Measurements from ENCODE around the gene PHACTR2. TPM values are rescaled to one million over a fixed set of nuclear protein-coding genes. Genes with fewer than 3 reads are reported as not detected.

PHACTR2 gene
- total and polyA plus RNA-seq, 3 donors from 2014 or later: 18.3 to 121 (median 102) TPM

DNA sequence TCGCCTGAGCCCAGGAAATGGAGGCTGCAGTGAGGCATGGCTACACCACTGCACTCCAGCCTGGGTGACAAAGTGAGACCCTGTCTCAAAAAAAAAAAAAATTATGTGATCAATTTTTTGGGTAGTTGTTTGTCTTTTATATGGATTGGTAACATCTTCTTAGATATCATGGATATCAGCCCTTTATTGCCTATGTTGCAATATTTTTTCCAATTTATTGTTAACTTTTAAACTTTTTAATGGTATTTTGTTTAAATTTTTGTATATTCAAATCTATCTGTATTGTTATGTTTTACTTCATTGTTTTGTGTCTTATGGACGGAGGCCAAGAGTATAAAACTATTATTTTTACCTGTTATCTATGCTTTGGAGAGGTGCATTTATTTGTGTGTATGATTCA, 133.0 kb downstream of the PHACTR2 start:
- H3K4me1 ChIP-seq: peaks cover 6% of the 10 kb centered on the region
- WGBS, 2 donors: 93 to 96% methylated on average over 2 of the region's 2 CpGs
- TF ChIP-seq, protein P1, sequence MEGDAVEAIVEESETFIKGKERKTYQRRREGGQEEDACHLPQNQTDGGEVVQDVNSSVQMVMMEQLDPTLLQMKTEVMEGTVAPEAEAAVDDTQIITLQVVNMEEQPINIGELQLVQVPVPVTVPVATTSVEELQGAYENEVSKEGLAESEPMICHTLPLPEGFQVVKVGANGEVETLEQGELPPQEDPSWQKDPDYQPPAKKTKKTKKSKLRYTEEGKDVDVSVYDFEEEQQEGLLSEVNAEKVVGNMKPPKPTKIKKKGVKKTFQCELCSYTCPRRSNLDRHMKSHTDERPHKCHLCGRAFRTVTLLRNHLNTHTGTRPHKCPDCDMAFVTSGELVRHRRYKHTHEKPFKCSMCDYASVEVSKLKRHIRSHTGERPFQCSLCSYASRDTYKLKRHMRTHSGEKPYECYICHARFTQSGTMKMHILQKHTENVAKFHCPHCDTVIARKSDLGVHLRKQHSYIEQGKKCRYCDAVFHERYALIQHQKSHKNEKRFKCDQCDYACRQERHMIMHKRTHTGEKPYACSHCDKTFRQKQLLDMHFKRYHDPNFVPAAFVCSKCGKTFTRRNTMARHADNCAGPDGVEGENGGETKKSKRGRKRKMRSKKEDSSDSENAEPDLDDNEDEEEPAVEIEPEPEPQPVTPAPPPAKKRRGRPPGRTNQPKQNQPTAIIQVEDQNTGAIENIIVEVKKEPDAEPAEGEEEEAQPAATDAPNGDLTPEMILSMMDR (IDR thresholded peaks at IDR 0.05): no peak
- no peak for TF ChIP-seq POLR2A (IDR thresholded peaks at IDR 0.05)

DNA sequence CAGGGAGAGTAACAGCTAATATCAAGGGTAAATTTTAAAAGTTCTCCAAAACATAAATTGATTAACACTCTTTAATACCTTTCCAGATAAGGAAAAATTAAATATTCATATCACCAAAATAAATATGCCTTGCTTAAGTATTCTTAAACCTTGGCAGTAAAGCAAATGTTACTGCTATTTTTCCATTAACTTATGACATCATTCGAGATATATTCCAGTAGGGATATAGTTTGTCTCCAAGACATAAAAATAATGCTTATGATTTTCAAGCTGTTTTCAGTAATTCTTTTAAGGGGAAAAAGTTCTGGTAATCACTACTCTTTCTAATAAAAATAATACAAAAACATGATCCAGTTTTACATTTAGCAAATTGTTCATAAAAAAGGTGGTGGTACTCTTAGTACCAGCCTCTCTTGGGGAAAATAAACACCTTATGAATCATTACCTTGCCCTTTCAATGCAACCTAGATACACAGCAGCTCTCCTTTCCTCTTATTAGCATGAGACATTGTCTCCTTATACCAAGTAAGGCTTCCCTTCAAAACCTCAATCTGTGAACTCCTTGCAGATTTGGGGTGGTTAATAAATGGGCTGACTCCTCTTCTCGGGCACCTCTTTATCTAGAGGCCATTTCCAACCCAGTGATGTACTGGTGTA, 133.9 kb downstream of the PHACTR2 start:
- intact Hi-C loops (cut with DNase I; ENCODE audit: low total_unique reads): no loop called here
- no peaks in the 10 kb centered on the region for H3K27me3 ChIP-seq
- H3K36me3 ChIP-seq (ENCODE audit: low read depth, missing control alignments): no peaks in the 10 kb centered on the region
- H3K4me3 ChIP-seq: no peak overlapping the region
- no peak for DNase-seq
- TF ChIP-seq POLR2A (IDR thresholded peaks at IDR 0.05): no peak
- TF ChIP-seq, protein P1 (IDR thresholded peaks at IDR 0.05): no peak
- H3K27ac ChIP-seq: no peak overlapping the region
- H3K9me3 ChIP-seq: no peaks in the 10 kb centered on the region
- 80 to 87% methylated on average over 2 of the region's 2 CpGs for WGBS, 2 donors
- peaks cover 3% of the 10 kb centered on the region for H3K4me1 ChIP-seq

More for the DNA sequence above, 133.0 kb downstream of the PHACTR2 start:
- Histone ChIP-seq H3K4me3 (no peak overlapping the region), H3K36me3 (ENCODE audit: low read depth, missing control alignments) (no peaks in the 10 kb centered on the region), H3K9me3 (no peaks in the 10 kb centered on the region), H3K27me3 (no peaks in the 10 kb centered on the region), H3K27ac (no peak overlapping the region)
- intact Hi-C loops (cut with DNase I; ENCODE audit: low total_unique reads): no loop called here
- DNase-seq: no peak

DNA sequence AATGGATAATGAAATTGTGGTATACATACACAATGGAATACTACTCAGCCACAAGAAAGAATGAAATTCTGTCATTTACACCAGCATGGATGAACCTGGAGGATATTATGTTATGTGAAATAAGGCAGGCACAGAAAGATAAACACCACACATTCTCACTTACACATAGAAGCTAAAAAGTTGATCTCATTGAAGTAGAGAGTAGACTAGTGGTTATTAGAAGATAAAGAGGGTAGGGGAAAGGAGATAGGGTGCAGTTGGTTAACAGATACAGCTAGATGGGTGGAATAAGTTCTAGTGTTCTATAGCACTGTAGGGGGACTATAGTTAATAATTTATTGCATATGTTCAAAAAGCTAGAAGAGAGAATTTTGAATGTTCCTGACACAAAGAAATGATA, 139.9 kb downstream of the PHACTR2 start:
- no peak for TF ChIP-seq POLR2A (IDR thresholded peaks at IDR 0.05)
- TF ChIP-seq, protein P1 (IDR thresholded peaks at IDR 0.05): no peak
- no peak for DNase-seq
- intact Hi-C loops (cut with DNase I; ENCODE audit: low total_unique reads): no loop called here
- H3K9me3 ChIP-seq: no peaks in the 10 kb centered on the region
- H3K27me3 ChIP-seq: no peaks in the 10 kb centered on the region
- H3K27ac ChIP-seq: no peak overlapping the region
- H3K36me3 ChIP-seq (ENCODE audit: low read depth, missing control alignments): no peaks in the 10 kb centered on the region
- no peak overlapping the region for H3K4me3 ChIP-seq
- peaks cover 3% of the 10 kb centered on the region for H3K4me1 ChIP-seq

DNA sequence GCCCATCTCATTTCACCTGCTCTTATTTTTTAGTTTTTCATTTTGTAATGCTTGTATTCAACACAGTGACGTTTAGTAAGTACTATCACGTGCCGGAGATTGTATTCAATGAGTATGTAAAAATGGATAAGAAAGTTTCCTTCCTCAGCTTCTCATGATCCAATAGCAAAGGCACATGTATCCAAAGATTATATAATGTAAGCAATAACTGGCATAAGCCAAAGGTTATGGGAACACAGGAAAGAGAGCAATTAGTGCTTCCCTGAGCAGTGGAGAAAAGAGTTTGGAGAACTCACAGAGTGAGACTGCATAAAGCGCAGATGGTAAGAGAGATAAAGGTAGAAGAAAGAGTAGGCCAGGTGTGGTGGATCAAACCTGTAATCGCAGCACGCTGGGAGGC, 143.6 kb downstream of the PHACTR2 start:
- WGBS, 2 donors: 90 to 92% methylated on average over 6 of the region's 6 CpGs
- DNase-seq: no peak
- TF ChIP-seq, protein P1 (IDR thresholded peaks at IDR 0.05): no peak
- no peak for TF ChIP-seq POLR2A (IDR thresholded peaks at IDR 0.05)
- no peaks in the 10 kb centered on the region for H3K27me3 ChIP-seq
- no peak overlapping the region for H3K4me3 ChIP-seq
- H3K27ac ChIP-seq: no peak overlapping the region
- intact Hi-C loops (cut with DNase I; ENCODE audit: low total_unique reads): no loop called here
- no peaks in the 10 kb centered on the region for H3K36me3 ChIP-seq (ENCODE audit: low read depth, missing control alignments)
- H3K9me3 ChIP-seq: no peaks in the 10 kb centered on the region
- H3K4me1 ChIP-seq: no peaks in the 10 kb centered on the region

DNA sequence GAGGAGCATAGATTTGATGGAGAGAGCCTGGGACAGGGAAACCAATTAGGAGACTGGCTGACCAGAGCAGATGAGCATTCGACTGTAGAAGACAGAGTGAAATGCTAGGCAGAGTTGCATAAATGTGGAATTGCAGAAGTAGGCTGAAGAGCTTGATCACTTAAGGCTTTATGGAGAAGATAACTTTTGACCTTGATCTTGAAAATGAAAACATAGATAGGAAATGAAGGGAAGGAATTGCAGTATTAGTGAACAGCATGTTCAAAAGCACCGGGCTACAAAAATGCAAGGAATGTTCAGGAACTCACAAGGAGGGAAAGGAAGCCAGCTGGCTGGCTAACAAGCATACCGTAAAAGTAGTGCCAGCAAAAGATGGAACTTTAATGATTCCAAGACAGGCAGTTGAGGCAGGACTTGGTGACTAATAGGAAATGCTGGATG, 144.8 kb downstream of the PHACTR2 start:
- Histone ChIP-seq H3K4me3 (no peak overlapping the region), H3K4me1 (no peaks in the 10 kb centered on the region), H3K36me3 (ENCODE audit: low read depth, missing control alignments) (no peaks in the 10 kb centered on the region), H3K27me3 (no peaks in the 10 kb centered on the region), H3K9me3 (no peaks in the 10 kb centered on the region), H3K27ac (no peak overlapping the region)
- WGBS, 2 donors: 34 to 39% methylated on average over 3 of the region's 3 CpGs
- no peak for DNase-seq
- no peak for TF ChIP-seq POLR2A (IDR thresholded peaks at IDR 0.05)
- TF ChIP-seq, protein P1 (IDR thresholded peaks at IDR 0.05): no peak
- intact Hi-C loops (cut with DNase I; ENCODE audit: low total_unique reads): no loop called here

Measured in testis (tissue), 3 donors.